ENCODE data around the gene PRDM16.

DNA sequence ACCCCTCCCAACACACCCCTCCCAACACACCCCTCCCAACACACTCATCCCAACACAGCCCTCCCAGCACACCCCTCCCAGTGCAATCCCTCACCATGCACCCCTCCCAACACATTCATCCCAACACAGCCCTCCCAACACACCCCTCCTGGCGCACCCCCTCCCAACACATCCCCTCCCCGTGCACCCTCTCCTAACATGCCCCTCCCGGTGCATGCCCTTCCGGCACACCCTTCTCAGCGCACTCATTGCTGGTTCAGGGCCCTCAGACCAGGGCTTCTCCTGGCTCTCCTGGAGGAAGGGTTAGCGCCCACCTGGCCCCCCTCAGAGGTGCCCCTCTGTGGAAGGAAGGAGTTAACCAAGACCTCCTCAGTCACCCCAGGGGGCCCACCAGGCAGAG is 310.9 kb downstream of the PRDM16 start:
- TF ChIP-seq, protein P1, sequence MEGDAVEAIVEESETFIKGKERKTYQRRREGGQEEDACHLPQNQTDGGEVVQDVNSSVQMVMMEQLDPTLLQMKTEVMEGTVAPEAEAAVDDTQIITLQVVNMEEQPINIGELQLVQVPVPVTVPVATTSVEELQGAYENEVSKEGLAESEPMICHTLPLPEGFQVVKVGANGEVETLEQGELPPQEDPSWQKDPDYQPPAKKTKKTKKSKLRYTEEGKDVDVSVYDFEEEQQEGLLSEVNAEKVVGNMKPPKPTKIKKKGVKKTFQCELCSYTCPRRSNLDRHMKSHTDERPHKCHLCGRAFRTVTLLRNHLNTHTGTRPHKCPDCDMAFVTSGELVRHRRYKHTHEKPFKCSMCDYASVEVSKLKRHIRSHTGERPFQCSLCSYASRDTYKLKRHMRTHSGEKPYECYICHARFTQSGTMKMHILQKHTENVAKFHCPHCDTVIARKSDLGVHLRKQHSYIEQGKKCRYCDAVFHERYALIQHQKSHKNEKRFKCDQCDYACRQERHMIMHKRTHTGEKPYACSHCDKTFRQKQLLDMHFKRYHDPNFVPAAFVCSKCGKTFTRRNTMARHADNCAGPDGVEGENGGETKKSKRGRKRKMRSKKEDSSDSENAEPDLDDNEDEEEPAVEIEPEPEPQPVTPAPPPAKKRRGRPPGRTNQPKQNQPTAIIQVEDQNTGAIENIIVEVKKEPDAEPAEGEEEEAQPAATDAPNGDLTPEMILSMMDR (IDR thresholded peaks at IDR 0.05; ENCODE audit: insufficient read depth, low read depth, low read length) = no peak
- TF ChIP-seq EZH2 (IDR thresholded peaks at IDR 0.05; ENCODE audit: insufficient read depth, low read length) = no peak

All from astrocyte (in vitro differentiated cells and primary cell).